ENCODE data around the gene TENM4. TPM values are rescaled to one million over a fixed set of nuclear protein-coding genes. Genes with fewer than 3 reads are reported as not detected.

TENM4 gene
- total RNA-seq, 1 donor from 2014 or later: 43.2 TPM

- Mint-ChIP-seq H3K9me3 (no peaks in the 10 kb centered on the region), H3K27ac (ENCODE audit: unreplicated experiment) (no peak overlapping the region), H3K27me3 (ENCODE audit: low read depth) (peaks cover 2% of the 10 kb centered on the region), H3K4me1 (peaks cover 6% of the 10 kb centered on the region), H3K36me3 (ENCODE audit: low read depth) (no peaks in the 10 kb centered on the region), H3K4me3 (no peak overlapping the region)
- DNase-seq (ENCODE audit: low read depth, low spot score): no peak
- TF ChIP-seq CTCF (conservative IDR thresholded peaks at IDR 0.05): no peak
Measured at GRCh38 chr11:78914503-78914902, 526.3 kb downstream of the TENM4 start.

GRCh38 chr11:78912778-78913177 lies 528.1 kb downstream of the TENM4 start:
- Mint-ChIP-seq H3K27ac (ENCODE audit: unreplicated experiment) (no peak overlapping the region), H3K4me3 (no peak overlapping the region), H3K9me3 (no peaks in the 10 kb centered on the region), H3K4me1 (peaks cover 6% of the 10 kb centered on the region), H3K36me3 (ENCODE audit: low read depth) (no peaks in the 10 kb centered on the region), H3K27me3 (ENCODE audit: low read depth) (peaks cover 2% of the 10 kb centered on the region)
- TF ChIP-seq CTCF (conservative IDR thresholded peaks at IDR 0.05): no peak
- DNase-seq (ENCODE audit: low read depth, low spot score): no peak

GRCh38 chr11:78910322-78910721 lies 530.5 kb downstream of the TENM4 start:
- DNase-seq (ENCODE audit: low read depth, low spot score): no peak
- no peaks in the 10 kb centered on the region for H3K36me3 Mint-ChIP-seq (ENCODE audit: low read depth)
- H3K27me3 Mint-ChIP-seq (ENCODE audit: low read depth): peaks cover 2% of the 10 kb centered on the region
- TF ChIP-seq CTCF (conservative IDR thresholded peaks at IDR 0.05): no peak
- H3K4me3 Mint-ChIP-seq: no peak overlapping the region
- no peaks in the 10 kb centered on the region for H3K9me3 Mint-ChIP-seq
- H3K4me1 Mint-ChIP-seq: peaks cover 6% of the 10 kb centered on the region
- H3K27ac Mint-ChIP-seq (ENCODE audit: unreplicated experiment): no peak overlapping the region

GRCh38 chr11:78909386-78909785 lies 531.4 kb downstream of the TENM4 start:
- Mint-ChIP-seq H3K4me3 (no peak overlapping the region), H3K27ac (ENCODE audit: unreplicated experiment) (no peak overlapping the region), H3K36me3 (ENCODE audit: low read depth) (no peaks in the 10 kb centered on the region), H3K9me3 (no peaks in the 10 kb centered on the region), H3K27me3 (ENCODE audit: low read depth) (no peaks in the 10 kb centered on the region), H3K4me1 (peaks cover 6% of the 10 kb centered on the region)
- DNase-seq (ENCODE audit: low read depth, low spot score): no peak
- no peak for TF ChIP-seq CTCF (conservative IDR thresholded peaks at IDR 0.05)

- Mint-ChIP-seq H3K27me3 (ENCODE audit: low read depth) (no peaks in the 10 kb centered on the region), H3K9me3 (no peaks in the 10 kb centered on the region), H3K4me3 (no peak overlapping the region), H3K36me3 (ENCODE audit: low read depth) (no peaks in the 10 kb centered on the region), H3K27ac (ENCODE audit: unreplicated experiment) (no peak overlapping the region), H3K4me1 (peaks cover 6% of the 10 kb centered on the region)
- no peak for TF ChIP-seq CTCF (conservative IDR thresholded peaks at IDR 0.05)
- DNase-seq (ENCODE audit: low read depth, low spot score): no peak
Measured at GRCh38 chr11:78907636-78908035, 533.2 kb downstream of the TENM4 start.

- no peak for TF ChIP-seq CTCF (conservative IDR thresholded peaks at IDR 0.05)
- no peak overlapping the region for H3K4me3 Mint-ChIP-seq
- peaks cover 6% of the 10 kb centered on the region for H3K4me1 Mint-ChIP-seq
- no peak for DNase-seq (ENCODE audit: low read depth, low spot score)
- H3K27me3 Mint-ChIP-seq (ENCODE audit: low read depth): no peaks in the 10 kb centered on the region
- H3K36me3 Mint-ChIP-seq (ENCODE audit: low read depth): no peaks in the 10 kb centered on the region
- no peaks in the 10 kb centered on the region for H3K9me3 Mint-ChIP-seq
- no peak overlapping the region for H3K27ac Mint-ChIP-seq (ENCODE audit: unreplicated experiment)
Measured at GRCh38 chr11:78906566-78906965, 534.3 kb downstream of the TENM4 start.
